OCI-LY1 (cell line): ENCODE results near the gene TMTC4.
A peak's percentile ranks its signal among the peaks of the same experiment; 100 is the strongest.

Source experiments
- H2AFZ ChIP-seq: fragments of 200-600 bp; sonication (generic), shearing (Covaris generic); 2 replicates; pipeline ENCODE4 v1.6.0; 2014; ENCODE audit warnings: antibody characterized with exemption, mild to moderate bottlenecking, low read length
- H3F3A ChIP-seq: fragments of 200-600 bp; sonication (generic), shearing (Covaris generic); 2 replicates; pipeline ENCODE4 v1.6.0; 2014; ENCODE audit warnings: mild to moderate bottlenecking, antibody characterized with exemption, low read length, moderate library complexity; ENCODE audit not compliant: insufficient read depth
- H3K27ac ChIP-seq: fragments of 200-600 bp; sonication (generic); 2 replicates; pipeline ENCODE4 v1.5.1; 2014; ENCODE audit warnings: low read length, mixed run types, mild to moderate bottlenecking, low read depth; ENCODE audit not compliant: poor library complexity, severe bottlenecking
- H3K27me3 ChIP-seq: fragments of 200-600 bp; sonication (generic); 2 replicates; pipeline ENCODE4 v1.6.0; 2014; ENCODE audit warnings: antibody characterized with exemption, mild to moderate bottlenecking, low read length, moderate library complexity; ENCODE audit not compliant: insufficient read depth
- H3K36me3 ChIP-seq: fragments of 200-600 bp; sonication (generic); 2 replicates; pipeline ENCODE4 v1.6.1; 2014; ENCODE audit warnings: mild to moderate bottlenecking, antibody characterized with exemption, low read length, moderate library complexity, mixed read lengths; ENCODE audit not compliant: insufficient read depth
- H3K4me1 ChIP-seq: fragments of 200-600 bp; sonication (generic); 2 replicates; pipeline ENCODE4 v1.5.1; 2014; ENCODE audit warnings: mild to moderate bottlenecking, low read length, moderate library complexity; ENCODE audit not compliant: insufficient read depth, severe bottlenecking
- H3K4me2 ChIP-seq: fragments of 200-600 bp; sonication (generic), shearing (Covaris generic); 2 replicates; pipeline ENCODE4 v1.6.1; 2014; ENCODE audit warnings: low read length
- H3K4me3 ChIP-seq: fragments of 200-600 bp; sonication (generic); 2 replicates; pipeline ENCODE4 v1.5.1; 2014; ENCODE audit warnings: low read length, low read depth, mild to moderate bottlenecking, mixed read lengths; ENCODE audit not compliant: poor library complexity, severe bottlenecking
- H3K79me2 ChIP-seq: fragments of 200-600 bp; shearing (Covaris generic); 2 replicates; pipeline ENCODE4 v1.6.1; 2016; ENCODE audit warnings: mixed run types, low read length, mixed read lengths; ENCODE audit not compliant: insufficient read depth
- H3K9ac ChIP-seq: fragments of 200-600 bp; sonication (generic), shearing (Covaris generic); 2 replicates; pipeline ENCODE4 v1.6.1; 2014; ENCODE audit warnings: mild to moderate bottlenecking, low read length, mixed read lengths
- H3K9me2 ChIP-seq: fragments of 200-600 bp; sonication (generic), shearing (Covaris generic); 2 replicates; pipeline ENCODE4 v1.6.1; 2014; ENCODE audit warnings: low read depth, mild to moderate bottlenecking, low read length, mixed read lengths
- H3K9me3 ChIP-seq: fragments of 200-600 bp; shearing (Covaris generic); 2 replicates; pipeline ENCODE4 v1.6.1; 2014; ENCODE audit warnings: low read length, mixed read lengths
- H4K20me1 ChIP-seq: fragments of 200-600 bp; sonication (generic), shearing (Covaris generic); 2 replicates; pipeline ENCODE4 v1.6.0; 2016; ENCODE audit warnings: mild to moderate bottlenecking, low read length; ENCODE audit not compliant: insufficient read depth
- CTCF ChIP-seq: fragments of 200-600 bp; sonication (generic), shearing (Covaris generic); IDR thresholded peaks from 2 replicates; pipeline ENCODE4 v1.5.1; 2017; ENCODE audit warnings: mild to moderate bottlenecking, antibody characterized with exemption, low read length, moderate library complexity, mixed read lengths
- EZH2 ChIP-seq: fragments of 200-600 bp; sonication (generic), shearing (Covaris generic); IDR thresholded peaks from 2 replicates; pipeline ENCODE4 v1.8.0; 2017; ENCODE audit warnings: borderline replicate concordance, mixed run types, mild to moderate bottlenecking, antibody characterized with exemption, low read length, moderate library complexity, mixed read lengths

The TMTC4 gene

GRCh38 chr13:100588331-100589177, 86.0 kb downstream of the TMTC4 start, which contains the start of gene GGACT:
Gene GGACT (minus strand): TSS chr13:100588789. CDS start chr13:100532591, 56,198 bp downstream.
- Histone ChIP-seq H3K9ac (peak within 1 kb of the TSS; percentile 71), H2AFZ (peak within 1 kb of the TSS; percentile 69), H3K27me3 (no peaks in the 10 kb centered on the region), H3F3A (no peaks in the 10 kb centered on the region), H3K4me3 (peak within 1 kb of the TSS; percentile 71), H3K9me3 (no peaks in the 10 kb centered on the region), H3K79me2 (no peaks in the 10 kb centered on the region), H3K4me2 (peak within 1 kb of the TSS; percentile 55), H4K20me1 (no peaks in the 10 kb centered on the region), H3K36me3 (no peaks in the 10 kb centered on the region), H3K4me1 (peaks cover 13% of the 10 kb centered on the region), H3K27ac (no peak within 1 kb of the TSS), H3K9me2 (no peaks in the 10 kb centered on the region)
- TF ChIP-seq CTCF, result peak; percentile 81
- TF ChIP-seq EZH2, result no peak

- Histone ChIP-seq H3K4me1 (peaks cover 13% of the 10 kb centered on the region), H3K4me3 (no peak overlapping the region), H3K9ac (no peak overlapping the region), H3K79me2 (no peaks in the 10 kb centered on the region), H3F3A (no peaks in the 10 kb centered on the region), H3K27ac (no peak overlapping the region), H3K36me3 (0 out of 2 replicates have a peak, but pooled peaks cover 4% of the 10 kb centered on the region), H3K4me2 (no peak overlapping the region), H2AFZ (no peak overlapping the region), H3K9me2 (no peaks in the 10 kb centered on the region), H4K20me1 (no peaks in the 10 kb centered on the region), H3K9me3 (peaks cover 10% of the 10 kb centered on the region; the same call in 1 of the 2 replicates), H3K27me3 (no peaks in the 10 kb centered on the region)
- TF ChIP-seq CTCF, result no peak
- TF ChIP-seq EZH2, result no peak
These were observed 89.7 kb downstream of the TMTC4 start for GRCh38 chr13:100584896-100585295.

- Histone ChIP-seq H3K9me3 (peaks cover 10% of the 10 kb centered on the region; the same call in 1 of the 2 replicates), H3K4me1 (no peaks in the 10 kb centered on the region), H3K27me3 (no peaks in the 10 kb centered on the region), H3K27ac (no peak overlapping the region), H3K36me3 (0 out of 2 replicates have a peak, but pooled peaks cover 4% of the 10 kb centered on the region), H3K9ac (no peak overlapping the region), H3K9me2 (no peaks in the 10 kb centered on the region), H2AFZ (no peak overlapping the region), H3K4me3 (no peak overlapping the region), H3K4me2 (no peak overlapping the region), H3F3A (no peaks in the 10 kb centered on the region), H4K20me1 (no peaks in the 10 kb centered on the region), H3K79me2 (no peaks in the 10 kb centered on the region)
- TF ChIP-seq CTCF (no peak), EZH2 (no peak)
These were observed 93.1 kb downstream of the TMTC4 start for GRCh38 chr13:100581504-100581903.
